A673 (cell line): ENCODE measurements around the gene HERC5.

ENCODE experiments used
- CTCF ChIP-seq: fragments of 300-800, 200-600 bp; sonication (generic); conservative IDR thresholded peaks from 2 replicates; pipeline ENCODE4 v1.5.1; 2017; ENCODE audit warnings: low read depth, mild to moderate bottlenecking, antibody characterized with exemption, low read length, moderate library complexity, mixed read lengths
- EZH2 ChIP-seq: fragments of 200-600 bp; sonication (generic); IDR thresholded peaks from 2 replicates; pipeline ENCODE4 v1.6.1; 2017; ENCODE audit warnings: borderline replicate concordance, low read depth, mild to moderate bottlenecking, mixed read lengths, antibody characterized with exemption, low read length; ENCODE audit not compliant: poor library complexity, severe bottlenecking

- no peak for TF ChIP-seq CTCF
- no peak for TF ChIP-seq EZH2
These were observed 46.4 kb downstream of the HERC5 start for GRCh38 chr4:88503344-88503743.
